GM19351 (cell line): ENCODE results near the gene ATP8A2.
"Not testable (repeated sequence)": the region's sequence is repeated elsewhere in the genome, so short reads cannot be mapped to it uniquely, and the experiment has no call there.

Experiments
- ATAC-seq: cut with Tn5 transposase; IDR thresholded peaks from one replicate; pipeline ENCODE4 v1.9.1; 2021; ENCODE audit warnings: mild to moderate bottlenecking, moderate library complexity; ENCODE audit not compliant: unreplicated experiment

Gene ATP8A2

DNA sequence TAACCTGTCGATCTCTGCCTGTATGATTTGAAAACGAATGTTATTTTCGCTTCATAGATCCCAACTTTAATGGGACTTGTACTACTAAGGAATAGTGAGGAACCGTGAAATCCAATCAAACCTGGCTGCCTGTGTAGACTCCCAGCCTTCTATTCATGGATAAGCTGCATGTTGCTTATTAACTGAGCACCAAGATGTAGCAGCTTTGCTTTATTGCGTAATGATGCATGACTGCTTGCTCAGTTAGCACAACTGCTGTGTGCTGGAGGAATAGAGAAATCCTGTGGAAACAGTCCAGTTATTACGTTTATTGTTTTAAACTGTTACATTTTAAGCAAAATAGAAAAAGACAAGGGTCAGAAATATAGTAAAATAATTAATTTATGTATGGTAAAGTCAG lies 571.9 kb downstream of the ATP8A2 start:
- ATAC-seq: no peak

DNA sequence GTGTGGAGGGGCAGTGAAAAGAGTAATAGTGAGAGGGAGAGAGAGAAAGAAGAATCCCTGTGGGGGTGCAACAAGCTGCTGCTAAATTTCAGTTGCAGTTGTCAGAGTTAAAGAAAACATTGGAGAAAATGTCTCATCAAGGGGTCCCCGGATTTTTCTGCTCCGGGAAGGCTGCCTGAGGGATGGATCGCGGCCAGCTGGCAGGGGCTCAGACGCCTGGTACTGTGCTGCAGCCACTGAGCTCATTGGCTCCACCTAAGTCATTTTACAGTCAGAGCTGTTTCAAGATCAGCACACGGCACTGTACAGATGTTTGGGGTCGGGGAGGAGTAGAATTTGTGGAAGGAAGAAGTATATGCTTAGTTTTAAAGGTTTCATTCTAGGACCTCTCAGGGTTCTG lies 573.8 kb downstream of the ATP8A2 start:
- ATAC-seq: no peak

GRCh38 chr13:25946321-25946720 lies 574.5 kb downstream of the ATP8A2 start:
- ATAC-seq: no peak

GRCh38 chr13:25948910-25949309 lies 577.1 kb downstream of the ATP8A2 start:
- no peak for ATAC-seq

GRCh38 chr13:25951831-25952230 lies 580.1 kb downstream of the ATP8A2 start:
- no peak for ATAC-seq

GRCh38 chr13:25954080-25954479 lies 582.3 kb downstream of the ATP8A2 start:
- ATAC-seq: not testable (repeated sequence)

- ATAC-seq: not testable (repeated sequence)
These were observed 583.2 kb downstream of the ATP8A2 start for GRCh38 chr13:25954943-25955342.

- ATAC-seq: no peak
These were observed 587.2 kb downstream of the ATP8A2 start for GRCh38 chr13:25958986-25959385.

GRCh38 chr13:25961294-25961693 lies 589.5 kb downstream of the ATP8A2 start:
- no peak for ATAC-seq

DNA sequence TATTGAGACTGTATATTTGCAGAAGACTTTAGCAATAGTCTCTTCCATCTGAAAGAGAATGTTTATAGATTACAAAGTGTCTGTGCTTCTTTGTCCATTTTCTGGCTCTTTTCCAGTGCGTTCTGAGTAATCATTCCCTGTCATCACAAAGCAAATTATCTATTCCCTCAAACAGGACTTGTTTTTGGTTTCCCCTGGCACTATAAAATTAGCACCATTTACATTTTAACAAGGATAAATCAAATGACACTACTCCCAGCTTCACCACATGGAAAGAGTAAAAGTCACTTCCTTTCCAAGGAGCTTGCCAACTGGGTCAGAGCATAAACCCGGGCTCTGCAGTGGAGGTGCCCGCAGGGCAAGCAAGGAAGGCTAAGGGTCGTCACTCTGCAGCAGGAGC lies 591.9 kb downstream of the ATP8A2 start:
- ATAC-seq: no peak

GRCh38 chr13:25965596-25965995 lies 593.8 kb downstream of the ATP8A2 start:
- ATAC-seq: no peak

GRCh38 chr13:25966086-25966485 lies 594.3 kb downstream of the ATP8A2 start:
- no peak for ATAC-seq

GRCh38 chr13:25967144-25967543 lies 595.4 kb downstream of the ATP8A2 start:
- no peak for ATAC-seq

DNA sequence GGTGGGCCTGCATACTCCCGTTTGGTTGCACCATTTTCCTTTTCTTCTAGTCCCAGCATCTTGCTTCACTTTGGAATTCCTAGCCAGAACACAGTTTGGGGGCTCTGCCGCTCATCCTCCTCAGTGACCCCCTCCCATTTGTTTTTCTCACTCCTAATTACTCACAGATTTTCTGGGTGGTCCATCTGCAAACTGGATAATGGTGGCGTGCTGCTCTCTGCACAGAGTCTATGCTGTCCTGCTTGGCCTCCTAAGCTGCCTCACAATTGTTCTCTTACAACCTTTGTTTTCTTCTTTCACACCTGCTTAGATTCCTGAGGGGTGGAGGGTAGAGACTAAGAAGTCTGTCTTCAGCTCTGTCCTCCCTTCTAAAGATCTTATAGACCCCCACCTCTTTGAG lies 599.3 kb downstream of the ATP8A2 start:
- no peak for ATAC-seq

DNA sequence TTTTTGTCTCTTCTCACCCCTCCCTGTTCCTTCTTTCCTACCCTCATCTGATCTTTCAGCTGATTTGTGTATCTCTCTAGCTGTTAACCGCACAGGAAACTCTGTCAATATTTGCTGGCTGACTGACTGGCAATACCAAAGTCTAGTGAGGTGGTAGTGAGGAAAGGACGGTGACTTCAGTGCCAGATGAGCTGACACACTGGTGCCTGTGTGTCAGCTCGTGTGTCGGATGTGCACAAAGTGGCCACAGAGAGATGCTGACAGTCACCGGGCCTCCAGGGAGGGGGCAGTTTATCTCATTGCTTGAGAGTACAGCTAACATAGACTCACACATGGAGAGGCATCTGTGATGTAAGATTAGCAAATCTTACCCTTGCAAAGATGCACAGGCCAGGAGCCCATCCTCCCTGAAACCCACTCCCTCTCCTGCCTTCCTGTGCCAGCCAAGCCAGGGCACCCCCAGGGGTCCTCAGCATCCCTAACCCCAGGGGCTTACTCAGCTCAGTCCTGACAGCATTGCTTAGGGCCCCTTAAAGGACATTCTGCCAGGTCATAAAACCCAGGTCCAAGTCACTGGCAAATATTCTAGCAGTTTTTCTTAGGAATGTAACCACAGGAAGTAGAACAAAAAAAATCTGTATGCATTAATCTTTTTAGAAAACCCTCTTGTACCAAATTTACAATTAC lies 599.8 kb downstream of the ATP8A2 start:
- no peak for ATAC-seq

DNA sequence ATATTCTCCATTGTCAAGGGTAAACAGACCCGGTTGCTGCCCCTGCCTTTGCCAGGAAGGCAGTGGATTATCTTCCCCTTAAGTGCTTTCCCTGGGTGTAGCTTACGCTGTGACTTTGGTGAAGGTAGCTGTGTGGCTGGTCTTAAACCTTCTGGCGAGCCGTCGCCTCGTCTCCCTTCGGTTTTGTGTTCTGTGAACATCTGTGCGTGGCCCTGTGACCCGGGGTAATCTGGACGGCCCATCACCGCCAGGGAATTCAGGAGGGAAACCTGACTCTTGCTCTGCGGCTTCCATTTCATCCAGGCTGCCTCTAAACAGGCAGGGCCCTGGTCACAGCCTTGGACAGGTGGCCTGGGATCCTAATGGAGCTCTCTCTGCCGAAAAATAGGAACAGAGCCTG lies 601.3 kb downstream of the ATP8A2 start:
- no peak for ATAC-seq

DNA sequence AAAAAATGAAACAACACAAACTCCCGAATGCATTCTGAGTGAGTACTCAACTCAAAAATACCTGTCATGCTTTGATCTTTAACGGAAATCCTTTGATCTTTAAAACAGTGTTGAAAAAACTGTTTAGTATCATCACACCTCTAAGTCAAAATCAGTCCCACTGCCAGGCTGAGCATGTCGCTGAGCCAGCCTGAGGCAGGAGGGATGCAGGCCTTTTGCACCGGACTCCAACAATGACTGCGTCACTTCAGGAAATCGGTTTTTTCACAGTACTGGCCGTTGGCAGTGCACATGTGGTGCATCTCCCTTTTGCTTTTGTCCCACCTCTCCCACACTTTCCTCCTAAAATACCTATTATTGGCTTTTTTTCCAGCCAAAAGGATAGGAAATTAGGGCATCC lies 601.8 kb downstream of the ATP8A2 start:
- no peak for ATAC-seq

DNA sequence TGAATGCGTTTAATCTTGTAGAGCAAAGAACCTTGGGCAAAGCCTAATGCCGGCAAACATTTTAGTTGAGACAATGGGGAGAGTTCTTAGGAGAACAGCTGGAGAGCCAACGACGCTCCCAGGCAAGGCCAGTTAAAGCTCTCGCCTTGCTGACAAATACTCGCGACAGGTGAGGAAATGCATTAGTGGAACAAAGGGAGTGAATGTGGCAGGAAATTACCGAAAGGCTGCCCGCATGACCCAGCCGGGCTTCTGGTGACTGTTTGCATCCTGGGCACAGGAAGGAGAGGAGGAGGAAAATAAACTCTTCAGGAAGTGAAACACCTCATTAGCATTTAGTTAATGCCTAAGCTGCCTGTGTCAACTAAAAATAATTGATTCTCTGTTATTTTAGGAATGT lies 605.4 kb downstream of the ATP8A2 start:
- ATAC-seq: no peak

GRCh38 chr13:25977671-25978070 lies 605.9 kb downstream of the ATP8A2 start:
- no peak for ATAC-seq

- no peak for ATAC-seq
These were observed 607.2 kb downstream of the ATP8A2 start for GRCh38 chr13:25978961-25979360.

DNA sequence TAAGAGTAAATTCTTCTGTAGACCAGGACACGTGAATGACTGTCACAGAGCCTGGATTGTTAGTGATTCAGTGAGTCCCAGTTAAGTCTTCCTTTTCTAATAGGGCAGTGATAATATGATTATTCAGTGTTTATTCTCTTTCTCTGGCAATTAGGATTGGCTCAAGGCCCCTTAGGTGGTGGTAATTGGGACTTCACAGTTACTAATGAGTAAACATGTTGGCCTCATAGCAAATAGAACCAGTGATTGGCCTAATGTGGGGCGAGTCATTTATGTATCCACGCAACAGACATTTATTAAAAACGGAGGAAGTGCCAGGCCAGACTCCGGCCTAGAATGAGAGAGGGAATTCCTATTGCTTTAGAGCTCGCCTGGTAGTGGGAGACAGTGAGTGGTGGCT lies 607.6 kb downstream of the ATP8A2 start:
- ATAC-seq: no peak

DNA sequence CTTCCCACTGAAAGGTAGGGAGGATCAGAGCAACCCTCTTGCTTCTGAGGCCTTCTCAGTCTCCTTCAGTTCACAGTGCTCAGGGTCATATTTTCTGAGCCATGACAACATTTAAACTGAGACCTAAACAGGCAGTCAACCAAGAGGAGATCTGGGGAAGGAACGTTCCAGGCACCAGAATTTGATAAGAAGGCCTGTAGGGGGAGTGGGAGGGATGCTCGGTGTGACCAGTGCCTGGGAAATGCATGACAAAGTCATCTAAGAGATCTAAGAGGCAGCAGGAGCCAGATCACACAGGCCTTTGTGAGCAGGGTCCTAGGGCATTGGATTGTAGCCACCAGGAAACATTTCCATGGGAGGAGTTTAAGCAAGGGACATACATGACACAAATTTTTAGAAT lies 608.5 kb downstream of the ATP8A2 start:
- no peak for ATAC-seq

GRCh38 chr13:25981060-25981459 lies 609.3 kb downstream of the ATP8A2 start:
- ATAC-seq: no peak
